H1 (cell line): ENCODE measurements around the gene OR2K2. TPM values are rescaled to one million over a fixed set of nuclear protein-coding genes. Genes with fewer than 3 reads are reported as not detected.

Experiments
- CBX5 ChIP-seq: fragments of 300-800, 300-1000 bp; sonication (generic); IDR thresholded peaks from 2 replicates; pipeline ENCODE4 v1.7.1; 2016; ENCODE audit warnings: antibody characterized with exemption, low read length, low read depth
- CTBP2 ChIP-seq: IDR thresholded peaks from 2 replicates; pipeline ENCODE4 v1.7.0; 2011; ENCODE audit warnings: borderline replicate concordance, mild to moderate bottlenecking, moderate library complexity, mixed read lengths, low read length; ENCODE audit not compliant: insufficient read depth, insufficient read length
- SIN3A ChIP-seq, 2 experiments: IDR thresholded peaks in 1 of 2; conservative IDR thresholded peaks in 1 of 2; 2 replicates each; pipeline ENCODE4 v1.6.1; 2011 to 2012; ENCODE audit warnings: low read length in 2 of 2, improper control_type of control experiment in 1 of 2, low read depth in 1 of 2, mild to moderate bottlenecking in 1 of 2
- SP2 ChIP-seq: IDR thresholded peaks from 2 replicates; pipeline ENCODE4 v1.6.1; 2012; ENCODE audit warnings: mild to moderate bottlenecking, low read length, inconsistent platforms
- polyA plus RNA-seq, 7 experiments: library from polyadenylated mRNA; depleted of rRNA in 3 of 7; stranded (reverse) in 5 of 7; unstranded in 2 of 7; fragments of >200 nt in 5 of 7; fragments of 200-250 nt in 2 of 7; gene quantifications; 1 replicate in 5 of 7; 2 replicates in 1 of 7; 4 replicates in 1 of 7; pipeline versions ENCODE4 v1.2.1 to v1.2.3, GENCODE V29; 2011 to 2013; ENCODE audit warnings: missing spikeins in 2 of 7, mixed read lengths in 2 of 7
- total RNA-seq: library from RNA; stranded (reverse); fragmentation: NEBNext Ultra II Directional; extraction: Animal tissue kit (Norgen Biotek cat#: 25700); gene quantifications from 2 replicates; pipeline ENCODE4 v1.2.1, GENCODE V29; 2021
- TF ChIP-seq, protein P1 (sequence below): fragments of 300-600 bp; sonication (generic); IDR thresholded peaks from 2 replicates; pipeline ENCODE4 v1.7.1; 2012; ENCODE audit warnings: low read length, moderate library complexity, mild to moderate bottlenecking, inconsistent platforms; ENCODE audit not compliant: insufficient replicate concordance

OR2K2 gene
- total and polyA plus RNA-seq, 2 of the 8 experiments (the other 6 are each of a cell fraction or from before 2014, with no cell fraction given) = not detected

- TF ChIP-seq SP2 (no peak), CBX5 (no peak), SIN3A (conservative IDR thresholded peaks at IDR 0.05 in 1 of 2, IDR thresholded peaks at IDR 0.05 in 1 of 2; ENCODE audit: low read depth in 1 of 2, low read length in 2 of 2) (no peak), CTBP2 (no peak)
- TF ChIP-seq, protein P1, sequence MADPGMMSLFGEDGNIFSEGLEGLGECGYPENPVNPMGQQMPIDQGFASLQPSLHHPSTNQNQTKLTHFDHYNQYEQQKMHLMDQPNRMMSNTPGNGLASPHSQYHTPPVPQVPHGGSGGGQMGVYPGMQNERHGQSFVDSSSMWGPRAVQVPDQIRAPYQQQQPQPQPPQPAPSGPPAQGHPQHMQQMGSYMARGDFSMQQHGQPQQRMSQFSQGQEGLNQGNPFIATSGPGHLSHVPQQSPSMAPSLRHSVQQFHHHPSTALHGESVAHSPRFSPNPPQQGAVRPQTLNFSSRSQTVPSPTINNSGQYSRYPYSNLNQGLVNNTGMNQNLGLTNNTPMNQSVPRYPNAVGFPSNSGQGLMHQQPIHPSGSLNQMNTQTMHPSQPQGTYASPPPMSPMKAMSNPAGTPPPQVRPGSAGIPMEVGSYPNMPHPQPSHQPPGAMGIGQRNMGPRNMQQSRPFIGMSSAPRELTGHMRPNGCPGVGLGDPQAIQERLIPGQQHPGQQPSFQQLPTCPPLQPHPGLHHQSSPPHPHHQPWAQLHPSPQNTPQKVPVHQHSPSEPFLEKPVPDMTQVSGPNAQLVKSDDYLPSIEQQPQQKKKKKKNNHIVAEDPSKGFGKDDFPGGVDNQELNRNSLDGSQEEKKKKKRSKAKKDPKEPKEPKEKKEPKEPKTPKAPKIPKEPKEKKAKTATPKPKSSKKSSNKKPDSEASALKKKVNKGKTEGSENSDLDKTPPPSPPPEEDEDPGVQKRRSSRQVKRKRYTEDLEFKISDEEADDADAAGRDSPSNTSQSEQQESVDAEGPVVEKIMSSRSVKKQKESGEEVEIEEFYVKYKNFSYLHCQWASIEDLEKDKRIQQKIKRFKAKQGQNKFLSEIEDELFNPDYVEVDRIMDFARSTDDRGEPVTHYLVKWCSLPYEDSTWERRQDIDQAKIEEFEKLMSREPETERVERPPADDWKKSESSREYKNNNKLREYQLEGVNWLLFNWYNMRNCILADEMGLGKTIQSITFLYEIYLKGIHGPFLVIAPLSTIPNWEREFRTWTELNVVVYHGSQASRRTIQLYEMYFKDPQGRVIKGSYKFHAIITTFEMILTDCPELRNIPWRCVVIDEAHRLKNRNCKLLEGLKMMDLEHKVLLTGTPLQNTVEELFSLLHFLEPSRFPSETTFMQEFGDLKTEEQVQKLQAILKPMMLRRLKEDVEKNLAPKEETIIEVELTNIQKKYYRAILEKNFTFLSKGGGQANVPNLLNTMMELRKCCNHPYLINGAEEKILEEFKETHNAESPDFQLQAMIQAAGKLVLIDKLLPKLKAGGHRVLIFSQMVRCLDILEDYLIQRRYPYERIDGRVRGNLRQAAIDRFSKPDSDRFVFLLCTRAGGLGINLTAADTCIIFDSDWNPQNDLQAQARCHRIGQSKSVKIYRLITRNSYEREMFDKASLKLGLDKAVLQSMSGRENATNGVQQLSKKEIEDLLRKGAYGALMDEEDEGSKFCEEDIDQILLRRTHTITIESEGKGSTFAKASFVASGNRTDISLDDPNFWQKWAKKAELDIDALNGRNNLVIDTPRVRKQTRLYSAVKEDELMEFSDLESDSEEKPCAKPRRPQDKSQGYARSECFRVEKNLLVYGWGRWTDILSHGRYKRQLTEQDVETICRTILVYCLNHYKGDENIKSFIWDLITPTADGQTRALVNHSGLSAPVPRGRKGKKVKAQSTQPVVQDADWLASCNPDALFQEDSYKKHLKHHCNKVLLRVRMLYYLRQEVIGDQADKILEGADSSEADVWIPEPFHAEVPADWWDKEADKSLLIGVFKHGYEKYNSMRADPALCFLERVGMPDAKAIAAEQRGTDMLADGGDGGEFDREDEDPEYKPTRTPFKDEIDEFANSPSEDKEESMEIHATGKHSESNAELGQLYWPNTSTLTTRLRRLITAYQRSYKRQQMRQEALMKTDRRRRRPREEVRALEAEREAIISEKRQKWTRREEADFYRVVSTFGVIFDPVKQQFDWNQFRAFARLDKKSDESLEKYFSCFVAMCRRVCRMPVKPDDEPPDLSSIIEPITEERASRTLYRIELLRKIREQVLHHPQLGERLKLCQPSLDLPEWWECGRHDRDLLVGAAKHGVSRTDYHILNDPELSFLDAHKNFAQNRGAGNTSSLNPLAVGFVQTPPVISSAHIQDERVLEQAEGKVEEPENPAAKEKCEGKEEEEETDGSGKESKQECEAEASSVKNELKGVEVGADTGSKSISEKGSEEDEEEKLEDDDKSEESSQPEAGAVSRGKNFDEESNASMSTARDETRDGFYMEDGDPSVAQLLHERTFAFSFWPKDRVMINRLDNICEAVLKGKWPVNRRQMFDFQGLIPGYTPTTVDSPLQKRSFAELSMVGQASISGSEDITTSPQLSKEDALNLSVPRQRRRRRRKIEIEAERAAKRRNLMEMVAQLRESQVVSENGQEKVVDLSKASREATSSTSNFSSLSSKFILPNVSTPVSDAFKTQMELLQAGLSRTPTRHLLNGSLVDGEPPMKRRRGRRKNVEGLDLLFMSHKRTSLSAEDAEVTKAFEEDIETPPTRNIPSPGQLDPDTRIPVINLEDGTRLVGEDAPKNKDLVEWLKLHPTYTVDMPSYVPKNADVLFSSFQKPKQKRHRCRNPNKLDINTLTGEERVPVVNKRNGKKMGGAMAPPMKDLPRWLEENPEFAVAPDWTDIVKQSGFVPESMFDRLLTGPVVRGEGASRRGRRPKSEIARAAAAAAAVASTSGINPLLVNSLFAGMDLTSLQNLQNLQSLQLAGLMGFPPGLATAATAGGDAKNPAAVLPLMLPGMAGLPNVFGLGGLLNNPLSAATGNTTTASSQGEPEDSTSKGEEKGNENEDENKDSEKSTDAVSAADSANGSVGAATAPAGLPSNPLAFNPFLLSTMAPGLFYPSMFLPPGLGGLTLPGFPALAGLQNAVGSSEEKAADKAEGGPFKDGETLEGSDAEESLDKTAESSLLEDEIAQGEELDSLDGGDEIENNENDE = no peak
- TF ChIP-seq, all 59 proteins: peak for 0
Observed at GRCh38 chr9:111362526-111362925, 32.5 kb upstream of the OR2K2 start (continued).
